ENCODE measurements around the gene GOLT1B.

The GOLT1B gene

DNA sequence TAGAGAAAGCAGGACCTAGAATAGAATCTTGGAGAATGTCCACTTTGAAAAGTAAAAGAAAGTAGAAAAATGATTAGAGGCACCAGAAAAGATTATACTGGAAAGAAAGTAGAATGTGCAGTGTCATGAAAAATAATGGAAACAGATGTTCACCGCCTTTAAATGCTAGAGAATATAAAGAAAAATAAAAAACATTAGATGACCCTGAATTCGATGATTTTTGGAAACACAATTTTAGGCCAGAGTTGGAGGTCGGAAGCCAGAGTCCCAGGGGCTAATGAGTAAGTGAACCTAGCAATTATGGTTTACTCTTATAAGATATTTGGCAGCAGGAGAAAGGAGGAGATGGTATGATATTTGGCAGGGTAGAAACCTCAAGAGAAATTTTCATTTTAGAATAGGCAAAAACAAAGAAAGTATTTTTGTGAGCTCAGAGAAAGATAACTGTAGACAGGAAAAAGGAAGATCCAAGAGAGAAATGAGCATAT is 65.4 kb downstream of the GOLT1B start:
- no peak for DNase-seq

Data from fibroblast of skin of abdomen (primary cell).